Right renal pelvis (tissue), 4 donors: Measurements from ENCODE around the gene GFOD1. TPM values are rescaled to one million over a fixed set of nuclear protein-coding genes. Genes with fewer than 3 reads are reported as not detected.
A peak's percentile ranks its signal among the peaks of the same experiment; 100 is the strongest.
"Not testable (repeated sequence)": the region's sequence is repeated elsewhere in the genome, so short reads cannot be mapped to it uniquely, and the experiment has no call there.

Source experiments
- DNase-seq, 4 donors: peaks; one replicate each; pipeline ENCODE4 v3.0.0-alpha.2; 2013; ENCODE audit warnings: low read depth in 4 of 4, low spot score in 3 of 4, missing footprints in 1 of 4
- polyA plus RNA-seq, 4 donors: library from polyadenylated mRNA; unstranded; fragments of 120-200 nt; gene quantifications; one replicate each; pipeline ENCODE4 v1.2.1, GENCODE V29; 2013; ENCODE audit not compliant: insufficient read length in 4 of 4

GFOD1 gene
- polyA plus RNA-seq, 4 donors = 1.3 to 2.1 (median 1.7) TPM

DNA sequence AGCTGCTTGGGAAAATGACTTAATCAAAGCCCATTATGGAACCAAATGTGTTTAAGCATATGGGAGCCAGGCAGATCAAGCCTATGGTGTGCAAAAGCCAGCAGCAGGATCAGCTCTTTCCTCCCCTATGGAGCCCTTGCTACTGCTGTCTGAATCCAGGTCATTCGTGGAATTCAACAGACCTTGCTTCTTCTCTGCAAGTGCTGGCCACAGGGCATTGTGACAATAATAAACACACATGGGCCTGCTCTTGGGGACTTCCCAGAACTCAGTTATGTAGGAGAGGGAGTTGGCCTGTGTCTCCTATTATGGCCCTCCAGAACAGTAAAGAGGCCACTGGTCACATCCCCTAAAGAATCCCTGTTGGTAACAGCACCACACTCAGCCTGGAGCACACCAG lies 18.6 kb downstream of the GFOD1 start:
- DNase-seq = no peak

- DNase-seq = no peak
Observed at GRCh38 chr6:13467216-13467600, 20.2 kb downstream of the GFOD1 start.

DNA sequence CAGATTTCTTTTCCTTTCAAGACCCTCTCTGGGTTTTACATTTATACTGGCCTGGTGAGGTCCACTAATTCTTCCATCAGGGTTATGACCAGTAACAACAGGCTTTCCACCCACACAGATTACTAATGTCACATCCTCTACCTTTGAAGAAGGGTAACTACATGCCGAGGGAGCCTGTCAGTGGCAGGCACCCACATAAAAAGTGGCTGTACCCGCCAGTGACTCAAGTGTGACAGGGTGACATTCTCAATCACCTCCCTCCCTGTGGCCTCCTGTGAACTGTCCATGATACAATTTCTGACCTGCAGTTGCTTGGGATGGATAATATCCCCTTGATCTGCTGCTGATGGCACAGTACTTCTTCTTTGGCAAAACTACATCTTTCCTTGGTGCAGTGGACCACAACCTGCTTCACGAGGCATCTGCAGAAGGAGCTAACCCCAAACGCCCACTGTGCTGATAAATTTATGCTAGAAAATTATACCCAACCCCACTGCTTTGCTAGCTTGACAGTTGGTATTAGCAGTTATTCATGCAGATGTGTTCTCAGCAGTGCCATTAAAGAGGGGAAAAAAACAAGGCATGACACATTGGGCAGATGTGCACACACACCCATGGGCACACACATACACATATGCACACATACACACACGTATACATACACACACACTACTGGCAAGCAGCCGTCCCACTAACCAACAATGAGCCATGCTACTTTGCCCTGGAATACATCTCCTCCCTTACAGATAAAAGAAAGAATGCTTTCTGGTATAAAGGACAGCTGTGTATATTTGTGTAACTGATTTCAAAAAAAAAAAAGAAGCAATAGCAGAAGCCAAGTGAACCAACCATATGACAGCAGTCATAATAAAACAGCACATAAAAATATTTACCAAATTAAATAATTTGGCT lies 20.8 kb downstream of the GFOD1 start:
- no peak for DNase-seq

DNA sequence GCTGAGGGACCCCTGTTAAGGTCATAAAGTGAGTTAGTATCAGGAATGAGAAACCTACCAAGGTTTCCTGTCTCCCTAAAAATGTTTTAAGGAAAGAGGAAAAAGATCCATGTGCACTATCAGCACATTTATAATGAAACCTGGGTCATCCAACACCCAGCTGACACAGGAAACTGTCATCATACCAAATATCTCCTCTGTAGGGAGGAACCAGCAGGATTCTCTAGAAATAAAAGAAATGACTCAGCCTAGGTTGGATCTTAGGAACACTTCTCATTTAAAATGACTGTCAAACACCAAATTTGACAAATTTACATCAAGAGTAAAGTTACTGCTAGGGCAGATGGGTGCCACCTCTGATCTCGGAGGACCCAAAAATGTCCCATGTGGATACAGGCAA lies 21.7 kb downstream of the GFOD1 start:
- no peak for DNase-seq

GRCh38 chr6:13463941-13464340 lies 23.5 kb downstream of the GFOD1 start:
- no peak for DNase-seq

- no peak for DNase-seq
Observed at GRCh38 chr6:13463328-13463717, 24.1 kb downstream of the GFOD1 start.

DNA sequence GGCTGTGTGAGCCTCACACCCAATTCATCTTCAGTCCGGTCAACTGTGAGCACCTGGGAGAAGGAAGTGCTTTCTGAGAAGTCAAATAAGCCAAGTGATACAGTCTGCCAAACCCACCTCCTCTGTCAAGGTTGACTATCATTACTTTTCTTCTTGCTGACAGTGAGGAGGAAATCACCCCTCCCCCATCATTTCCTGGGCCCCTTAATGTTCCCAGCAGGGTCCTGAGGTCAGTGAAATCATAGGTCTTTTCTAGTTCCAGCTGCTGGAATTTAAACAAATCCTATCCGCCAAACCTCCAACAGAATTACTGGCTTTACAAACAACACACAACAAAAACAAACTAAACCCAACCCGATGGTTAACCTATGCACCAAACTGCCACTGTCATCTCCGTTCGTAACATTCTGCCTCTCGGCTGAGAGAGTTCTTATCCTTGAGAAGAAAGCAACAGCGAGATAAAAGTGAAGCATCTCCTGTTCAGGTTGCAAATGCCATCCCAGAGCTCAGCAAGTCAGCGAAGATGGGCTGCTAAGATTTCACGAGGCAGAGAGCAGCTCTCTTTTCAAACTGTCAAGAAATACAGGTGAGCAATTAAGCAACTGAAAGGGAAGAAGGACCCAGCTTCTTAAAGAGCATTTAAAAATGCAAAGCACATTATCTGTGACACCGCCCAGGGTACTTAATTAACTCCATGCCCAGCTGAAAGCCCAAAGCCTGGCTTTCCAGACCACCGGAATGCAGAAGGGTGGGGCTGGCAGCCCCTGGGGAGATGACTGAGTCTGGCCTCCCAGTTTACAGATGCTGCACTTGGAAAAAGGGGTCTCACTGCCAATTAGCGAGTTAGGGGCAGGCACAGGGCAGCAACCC lies 24.7 kb downstream of the GFOD1 start:
- no peak for DNase-seq

DNA sequence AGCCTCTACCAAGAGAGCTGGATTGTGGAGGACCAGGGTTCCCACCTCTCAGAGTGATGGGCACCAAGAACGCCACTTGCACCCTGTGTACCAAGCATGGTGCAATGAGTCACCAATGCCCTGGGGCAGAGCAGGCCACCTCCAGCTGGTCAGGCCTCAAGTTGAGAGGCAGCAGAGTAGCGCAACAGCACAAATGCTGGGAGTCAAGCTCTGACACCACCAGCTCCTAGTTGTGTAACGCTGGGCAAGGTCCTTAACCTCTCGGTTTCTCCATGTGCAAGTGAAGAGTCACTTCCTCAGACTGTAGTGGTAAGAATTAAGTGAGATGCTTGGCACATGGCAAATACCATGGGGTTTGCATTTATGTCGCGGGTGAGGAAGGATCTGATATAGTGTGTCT lies 25.6 kb downstream of the GFOD1 start:
- no peak for DNase-seq

- peak in 2 of 4 donors; percentile 35 to 54 for DNase-seq
Observed at GRCh38 chr6:13461307-13461706, 26.1 kb downstream of the GFOD1 start.

DNA sequence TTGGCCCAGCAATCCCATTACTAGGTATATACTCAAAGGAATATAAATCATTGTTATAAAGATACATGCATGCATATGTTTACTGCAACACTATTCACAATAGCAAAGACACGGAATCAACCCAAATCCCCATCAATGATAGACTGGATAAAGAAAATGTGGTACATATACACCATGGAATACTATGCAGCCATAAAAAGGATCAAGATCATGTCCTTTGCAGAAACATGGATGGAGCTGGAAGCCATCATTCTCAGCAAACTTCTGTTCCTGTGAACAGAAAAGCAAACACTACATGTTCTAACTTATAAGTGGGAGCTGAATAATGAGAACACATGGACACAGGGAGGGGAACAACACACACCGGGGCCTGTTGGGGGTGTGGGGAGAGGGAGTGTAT lies 27.1 kb downstream of the GFOD1 start:
- DNase-seq = not testable (repeated sequence)

- DNase-seq = no peak
Observed at GRCh38 chr6:13457577-13457976, 29.8 kb downstream of the GFOD1 start.

- no peak for DNase-seq
Observed at GRCh38 chr6:13455552-13455966, 31.8 kb downstream of the GFOD1 start.

GRCh38 chr6:13454286-13455221 lies 32.8 kb downstream of the GFOD1 start:
- DNase-seq = no peak

DNA sequence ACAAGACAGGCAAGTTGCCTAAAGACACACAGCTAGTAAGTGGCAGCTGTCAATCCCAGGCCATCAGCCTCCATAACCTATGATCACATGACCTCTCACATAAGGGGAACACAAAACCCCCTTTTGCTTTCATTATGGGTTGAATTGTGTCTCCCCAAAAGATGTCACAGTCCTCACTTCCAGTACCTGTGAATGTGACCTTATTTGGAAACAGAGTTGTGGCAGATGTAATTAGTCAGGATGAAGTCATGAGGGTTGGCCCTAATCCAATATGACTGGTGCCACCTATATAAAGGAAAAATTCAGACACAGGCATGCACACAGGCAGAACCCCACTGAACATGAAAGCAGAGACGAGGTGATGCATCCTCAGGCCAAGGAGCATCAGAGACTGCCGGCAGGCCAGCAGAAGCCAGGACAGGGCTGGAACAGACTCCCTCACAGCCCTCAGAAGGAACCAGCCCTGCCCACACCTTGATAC lies 33.6 kb downstream of the GFOD1 start:
- no peak for DNase-seq

DNA sequence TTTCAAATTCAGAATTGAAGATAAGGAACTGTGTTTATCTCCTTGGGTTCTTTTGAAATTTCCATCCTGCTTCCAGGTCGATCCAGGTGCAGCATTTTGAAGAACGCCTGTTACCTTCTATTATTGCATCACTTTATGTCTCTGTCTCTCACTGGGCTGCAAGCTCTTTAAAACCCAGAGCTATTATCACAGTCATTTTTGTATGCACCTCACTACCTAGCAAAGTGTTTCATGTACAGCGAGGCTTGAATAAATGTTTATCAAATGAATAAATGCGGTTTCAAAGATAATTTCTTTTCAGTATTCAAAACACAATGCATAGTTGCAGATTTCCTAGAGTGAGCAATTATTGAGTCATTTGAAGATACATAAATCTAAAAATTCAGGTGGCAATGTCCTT lies 34.2 kb downstream of the GFOD1 start:
- DNase-seq = no peak

GRCh38 chr6:13452346-13453117 lies 34.9 kb downstream of the GFOD1 start:
- DNase-seq = no peak

- no peak for DNase-seq
Observed at GRCh38 chr6:13451181-13451895, 36.1 kb downstream of the GFOD1 start.

GRCh38 chr6:13450628-13451027 lies 36.8 kb downstream of the GFOD1 start:
- no peak for DNase-seq
